ENCODE results near the gene RAB29.

RAB29 gene

GRCh38 chr1:205760606-205761005 lies 14.7 kb downstream of the RAB29 start:
- DNase-seq (ENCODE audit: low spot score) (no peak), ATAC-seq (ENCODE audit: low read depth) (no peak)
- no peaks in the 10 kb centered on the region for H3K36me3 ChIP-seq (ENCODE audit: low read depth)
- no peaks in the 10 kb centered on the region for H3K4me1 ChIP-seq (ENCODE audit: insufficient read depth, poor library complexity, severe bottlenecking)
- H3K9me3 ChIP-seq (ENCODE audit: severe bottlenecking) = no peaks in the 10 kb centered on the region
- H3K27ac ChIP-seq (ENCODE audit: poor library complexity, severe bottlenecking) = no peak overlapping the region
- no peaks in the 10 kb centered on the region for H3K27me3 ChIP-seq (ENCODE audit: insufficient read depth, poor library complexity, severe bottlenecking)
- TF ChIP-seq CTCF (IDR thresholded peaks at IDR 0.05; ENCODE audit: poor library complexity, severe bottlenecking) = no peak
- H3K4me3 ChIP-seq (ENCODE audit: severe bottlenecking) = no peak overlapping the region

DNA sequence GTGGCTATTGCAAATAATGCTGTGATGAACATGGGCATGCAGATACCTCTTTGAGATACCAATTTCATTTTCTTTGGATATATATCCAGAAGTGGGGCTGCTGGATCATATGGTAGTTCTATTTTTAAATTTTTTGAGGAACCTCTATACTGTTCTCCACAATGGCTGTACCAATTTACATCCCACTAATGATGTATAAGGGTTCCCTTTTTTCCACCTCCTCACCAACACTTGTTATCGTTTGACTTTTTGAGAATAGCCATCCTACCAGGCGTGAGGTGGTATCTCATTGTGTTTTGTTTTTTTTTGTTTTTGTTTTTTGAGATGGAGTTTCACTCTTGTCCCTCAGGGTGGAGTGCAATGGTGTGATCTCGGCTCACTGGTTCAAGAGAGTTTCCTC lies 18.7 kb downstream of the RAB29 start:
- no peaks in the 10 kb centered on the region for H3K9me3 ChIP-seq (ENCODE audit: severe bottlenecking)
- TF ChIP-seq CTCF (IDR thresholded peaks at IDR 0.05; ENCODE audit: poor library complexity, severe bottlenecking) = no peak
- DNase-seq (ENCODE audit: low spot score) (no peak), ATAC-seq (ENCODE audit: low read depth) (no peak)
- H3K27me3 ChIP-seq (ENCODE audit: insufficient read depth, poor library complexity, severe bottlenecking) = no peaks in the 10 kb centered on the region
- H3K36me3 ChIP-seq (ENCODE audit: low read depth) = no peaks in the 10 kb centered on the region
- no peak overlapping the region for H3K4me3 ChIP-seq (ENCODE audit: severe bottlenecking)
- H3K4me1 ChIP-seq (ENCODE audit: insufficient read depth, poor library complexity, severe bottlenecking) = no peaks in the 10 kb centered on the region
- H3K27ac ChIP-seq (ENCODE audit: poor library complexity, severe bottlenecking) = no peak overlapping the region

DNA sequence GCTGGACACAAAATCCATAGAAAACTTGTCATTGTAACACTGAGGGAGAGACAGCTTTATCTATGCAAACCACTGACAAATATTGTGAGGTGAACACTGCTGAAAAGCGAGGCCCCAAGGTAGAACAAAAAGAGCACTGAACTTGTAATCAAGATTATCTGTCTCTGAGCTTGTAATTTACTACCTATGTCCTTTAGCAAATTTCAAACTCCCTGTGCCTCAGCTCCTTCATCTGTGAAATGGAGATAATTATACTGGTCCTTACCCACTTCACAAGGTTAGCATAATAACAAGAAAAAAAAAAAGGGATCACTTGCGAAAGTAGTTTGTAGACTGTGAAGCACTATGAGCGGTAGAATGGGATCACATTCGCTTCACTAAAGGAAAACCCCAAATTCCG lies 20.4 kb downstream of the RAB29 start:
- DNase-seq (ENCODE audit: low spot score) = no peak
- no peaks in the 10 kb centered on the region for H3K36me3 ChIP-seq (ENCODE audit: low read depth)
- H3K27ac ChIP-seq (ENCODE audit: poor library complexity, severe bottlenecking) = no peak overlapping the region
- no peaks in the 10 kb centered on the region for H3K27me3 ChIP-seq (ENCODE audit: insufficient read depth, poor library complexity, severe bottlenecking)
- no peaks in the 10 kb centered on the region for H3K4me1 ChIP-seq (ENCODE audit: insufficient read depth, poor library complexity, severe bottlenecking)
- no peaks in the 10 kb centered on the region for H3K9me3 ChIP-seq (ENCODE audit: severe bottlenecking)
- ATAC-seq (ENCODE audit: low read depth) = no peak
- no peak overlapping the region for H3K4me3 ChIP-seq (ENCODE audit: severe bottlenecking)
- TF ChIP-seq CTCF (IDR thresholded peaks at IDR 0.05; ENCODE audit: poor library complexity, severe bottlenecking) = no peak

GRCh38 chr1:205751036-205751651 lies 24.1 kb downstream of the RAB29 start:
- Histone ChIP-seq H3K4me3 (ENCODE audit: severe bottlenecking) (no peak overlapping the region), H3K36me3 (ENCODE audit: low read depth) (peaks cover 28% of the 10 kb centered on the region), H3K9me3 (ENCODE audit: severe bottlenecking) (no peaks in the 10 kb centered on the region), H3K27ac (ENCODE audit: poor library complexity, severe bottlenecking) (peak overlapping the region; percentile 92), H3K27me3 (ENCODE audit: insufficient read depth, poor library complexity, severe bottlenecking) (no peaks in the 10 kb centered on the region), H3K4me1 (ENCODE audit: insufficient read depth, poor library complexity, severe bottlenecking) (peaks cover 19% of the 10 kb centered on the region)
- no peak for TF ChIP-seq CTCF (IDR thresholded peaks at IDR 0.05; ENCODE audit: poor library complexity, severe bottlenecking)
- no peak for DNase-seq (ENCODE audit: low spot score)
- no peak for ATAC-seq (ENCODE audit: low read depth)

Data from RWPE2 (cell line).